ENCODE measurements around the gene DNAL1. TPM values are rescaled to one million over a fixed set of nuclear protein-coding genes. Genes with fewer than 3 reads are reported as not detected.

Gene DNAL1
- total and polyA plus RNA-seq, 9 of the 15 experiments (the other 6 are each of a cell fraction or from before 2014, with no cell fraction given) = 1.6 to 11.7 (median 4.8) TPM

- TF ChIP-seq CTCFL (IDR thresholded peaks at IDR 0.05; ENCODE audit: borderline replicate concordance, insufficient read depth, low read depth, low read length, poor library complexity, severe bottlenecking) = peak; percentile 83
- TF ChIP-seq SRF (CRISPR knock-in tag; IDR thresholded peaks at IDR 0.05) = peak in 1 of 2 experiments; percentile 70; a peak in 1 of 4 replicates
- TF ChIP-seq ZNF592 (IDR thresholded peaks at IDR 0.05) = peak; percentile 83
- peak; percentile 60; the same call in 1 of the 2 replicates for TF ChIP-seq CTBP1 (IDR thresholded peaks at IDR 0.05; ENCODE audit: borderline replicate concordance)
- peak; percentile 65 for TF ChIP-seq DEAF1 (CRISPR knock-in tag; IDR thresholded peaks at IDR 0.05)
- TF ChIP-seq REST (IDR thresholded peaks at IDR 0.05; ENCODE audit: borderline replicate concordance) = peak; percentile 82
- no peak for TF ChIP-seq REST (CRISPR knock-in tag; IDR thresholded peaks at IDR 0.05; ENCODE audit: low read depth)
- TF ChIP-seq SP1 (CRISPR knock-in tag; IDR thresholded peaks at IDR 0.05) = peak; percentile 44; the same call in 1 of the 2 replicates
Measured at GRCh38 chr14:73728717-73729330, 84.0 kb downstream of the DNAL1 start (continued).

All from K562 (cell line).